Ovary (tissue), 3 donors: ENCODE measurements around the gene CAMTA1.

Experiments used
- EP300 ChIP-seq: sonication (generic); formaldehyde crosslinking; IDR thresholded peaks from one replicate; pipeline ENCODE4 v1.6.1; 2017; ENCODE audit warnings: antibody characterized with exemption
- POLR2A ChIP-seq: fragments of 450-650 bp; IDR thresholded peaks from one replicate; pipeline ENCODE4 v1.6.1; 2017; ENCODE audit warnings: antibody characterized with exemption, mild to moderate bottlenecking, moderate library complexity
- TF ChIP-seq, protein P1 (sequence below), 3 donors: fragments of 450-650 bp in 2 of 3; fragments of 200-600 bp in 1 of 3; IDR thresholded peaks; one replicate each; pipeline versions ENCODE4 v1.5.1 to v1.8.0; 2016 to 2022; ENCODE audit warnings: antibody characterized with exemption in 3 of 3, mild to moderate bottlenecking in 1 of 3
- donor health status: DM: no; HTN: no; CAD: no.

DNA sequence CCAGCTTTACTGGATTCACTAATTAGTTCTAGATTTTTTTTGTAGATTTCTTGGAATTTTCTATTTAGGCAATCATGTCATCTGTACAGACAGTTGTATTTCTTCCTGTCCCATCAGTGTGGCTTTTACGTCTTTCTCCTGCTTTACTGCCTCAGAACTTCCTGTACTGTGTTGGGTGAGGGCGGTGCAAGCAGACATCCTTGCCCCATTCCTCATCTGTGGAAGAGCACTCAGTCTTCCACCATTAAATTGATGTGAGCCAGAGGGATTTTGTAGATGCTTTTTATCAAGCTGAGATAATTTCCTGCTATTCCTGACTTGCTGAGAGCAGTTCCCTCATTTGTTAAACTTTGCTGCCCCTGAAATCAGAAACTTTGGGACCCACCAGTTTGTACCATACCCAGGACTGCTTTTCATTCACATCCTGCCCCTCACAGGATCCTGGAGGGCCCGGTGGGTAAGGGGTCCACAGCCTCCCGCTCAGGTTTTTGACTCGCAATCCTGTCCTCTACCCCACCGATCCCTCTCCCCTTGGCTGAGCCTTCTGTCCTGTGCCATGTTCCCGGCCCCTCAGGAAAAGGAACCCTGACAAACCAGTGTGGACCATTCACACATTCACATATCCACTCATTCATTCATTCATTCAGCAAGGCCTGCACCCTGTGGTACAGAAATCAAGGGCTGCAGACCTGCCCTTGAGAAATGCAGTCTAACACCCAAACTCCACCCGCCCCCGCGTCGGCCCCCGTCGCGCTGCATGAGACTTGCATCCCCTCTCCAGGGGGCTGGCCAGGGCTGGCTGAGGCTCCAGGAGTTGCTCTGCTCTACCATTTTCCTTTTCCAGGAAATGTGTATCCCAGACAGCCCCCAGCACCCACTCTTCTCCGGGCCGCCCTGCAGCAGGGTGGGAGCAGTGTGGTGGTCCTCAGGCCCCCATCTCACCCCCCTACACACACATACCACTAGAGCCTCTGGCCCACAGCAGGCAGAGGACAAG lies 739.4 kb downstream of the CAMTA1 start:
- TF ChIP-seq, protein P1, sequence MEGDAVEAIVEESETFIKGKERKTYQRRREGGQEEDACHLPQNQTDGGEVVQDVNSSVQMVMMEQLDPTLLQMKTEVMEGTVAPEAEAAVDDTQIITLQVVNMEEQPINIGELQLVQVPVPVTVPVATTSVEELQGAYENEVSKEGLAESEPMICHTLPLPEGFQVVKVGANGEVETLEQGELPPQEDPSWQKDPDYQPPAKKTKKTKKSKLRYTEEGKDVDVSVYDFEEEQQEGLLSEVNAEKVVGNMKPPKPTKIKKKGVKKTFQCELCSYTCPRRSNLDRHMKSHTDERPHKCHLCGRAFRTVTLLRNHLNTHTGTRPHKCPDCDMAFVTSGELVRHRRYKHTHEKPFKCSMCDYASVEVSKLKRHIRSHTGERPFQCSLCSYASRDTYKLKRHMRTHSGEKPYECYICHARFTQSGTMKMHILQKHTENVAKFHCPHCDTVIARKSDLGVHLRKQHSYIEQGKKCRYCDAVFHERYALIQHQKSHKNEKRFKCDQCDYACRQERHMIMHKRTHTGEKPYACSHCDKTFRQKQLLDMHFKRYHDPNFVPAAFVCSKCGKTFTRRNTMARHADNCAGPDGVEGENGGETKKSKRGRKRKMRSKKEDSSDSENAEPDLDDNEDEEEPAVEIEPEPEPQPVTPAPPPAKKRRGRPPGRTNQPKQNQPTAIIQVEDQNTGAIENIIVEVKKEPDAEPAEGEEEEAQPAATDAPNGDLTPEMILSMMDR (IDR thresholded peaks at IDR 0.05) = no peak
- TF ChIP-seq EP300 = no peak
- no peak for TF ChIP-seq POLR2A
